Measurements from ENCODE around the gene CGA. TPM values are rescaled to one million over a fixed set of nuclear protein-coding genes. Genes with fewer than 3 reads are reported as not detected.

Gene CGA
- total and polyA plus RNA-seq, 4 donors, result not detected

- WGBS, 2 donors, result 56 to 67% methylated on average over 2 of the region's 2 CpGs
- no peaks in the 10 kb centered on the region for H3K9me3 ChIP-seq (ENCODE audit: control insufficient read depth in 4 of 4, insufficient read depth in 3 of 4, low read length in 3 of 4)
- no peak overlapping the region for H3K27ac ChIP-seq (ENCODE audit: low read depth in 1 of 2, low read length in 1 of 2)
- no peak overlapping the region for H3K4me3 ChIP-seq
- no peak for TF ChIP-seq CTCF (IDR thresholded peaks at IDR 0.05; ENCODE audit: control extremely low read depth, extremely low read depth)
- DNase-seq, result no peak
- ATAC-seq (ENCODE audit: insufficient read depth, low FRiP score), result no peak
- H3K9ac ChIP-seq (ENCODE audit: insufficient read depth in 1 of 2, low read length in 2 of 2), result no peak overlapping the region
- no peaks in the 10 kb centered on the region for H3K36me3 ChIP-seq (ENCODE audit: control insufficient read depth in 4 of 4, insufficient read depth in 4 of 4, low read length in 4 of 4)
- no peaks in the 10 kb centered on the region for H3K4me1 ChIP-seq (ENCODE audit: control insufficient read depth in 5 of 5, insufficient read depth in 5 of 5, low read length in 5 of 5)
- no peaks in the 10 kb centered on the region for H3K27me3 ChIP-seq (ENCODE audit: control insufficient read depth in 3 of 3, insufficient read depth in 3 of 3, low read length in 2 of 3)
Measured at GRCh38 chr6:87093651-87094050, 1.3 kb downstream of the CGA start.

GRCh38 chr6:87093199-87093598 is 1.7 kb downstream of the CGA start:
- DNase-seq (no peak), ATAC-seq (ENCODE audit: insufficient read depth, low FRiP score) (no peak)
- H3K4me1 ChIP-seq (ENCODE audit: control insufficient read depth in 5 of 5, insufficient read depth in 5 of 5, low read length in 5 of 5), result no peaks in the 10 kb centered on the region
- no peak overlapping the region for H3K4me3 ChIP-seq
- H3K27ac ChIP-seq (ENCODE audit: low read depth in 1 of 2, low read length in 1 of 2), result no peak overlapping the region
- H3K9me3 ChIP-seq (ENCODE audit: control insufficient read depth in 4 of 4, insufficient read depth in 3 of 4, low read length in 3 of 4), result no peaks in the 10 kb centered on the region
- no peak for TF ChIP-seq CTCF (IDR thresholded peaks at IDR 0.05; ENCODE audit: control extremely low read depth, extremely low read depth)
- no peaks in the 10 kb centered on the region for H3K27me3 ChIP-seq (ENCODE audit: control insufficient read depth in 3 of 3, insufficient read depth in 3 of 3, low read length in 2 of 3)
- H3K9ac ChIP-seq (ENCODE audit: insufficient read depth in 1 of 2, low read length in 2 of 2), result no peak overlapping the region
- no peaks in the 10 kb centered on the region for H3K36me3 ChIP-seq (ENCODE audit: control insufficient read depth in 4 of 4, insufficient read depth in 4 of 4, low read length in 4 of 4)

- H3K9me3 ChIP-seq (ENCODE audit: control insufficient read depth in 4 of 4, insufficient read depth in 3 of 4, low read length in 3 of 4), result no peaks in the 10 kb centered on the region
- no peaks in the 10 kb centered on the region for H3K27me3 ChIP-seq (ENCODE audit: control insufficient read depth in 3 of 3, insufficient read depth in 3 of 3, low read length in 2 of 3)
- no peak overlapping the region for H3K9ac ChIP-seq (ENCODE audit: insufficient read depth in 1 of 2, low read length in 2 of 2)
- no peaks in the 10 kb centered on the region for H3K4me1 ChIP-seq (ENCODE audit: control insufficient read depth in 5 of 5, insufficient read depth in 5 of 5, low read length in 5 of 5)
- 75 to 77% methylated on average over 3 of the region's 3 CpGs for WGBS, 2 donors
- no peak for TF ChIP-seq CTCF (IDR thresholded peaks at IDR 0.05; ENCODE audit: control extremely low read depth, extremely low read depth)
- H3K4me3 ChIP-seq, result no peak overlapping the region
- H3K36me3 ChIP-seq (ENCODE audit: control insufficient read depth in 4 of 4, insufficient read depth in 4 of 4, low read length in 4 of 4), result no peaks in the 10 kb centered on the region
- ATAC-seq (ENCODE audit: insufficient read depth, low FRiP score) (no peak), DNase-seq (no peak)
- H3K27ac ChIP-seq (ENCODE audit: low read depth in 1 of 2, low read length in 1 of 2), result no peak overlapping the region
Measured at GRCh38 chr6:87092435-87092834, 2.5 kb downstream of the CGA start.

- Histone ChIP-seq H3K4me1 (ENCODE audit: control insufficient read depth in 5 of 5, insufficient read depth in 5 of 5, low read length in 5 of 5) (no peaks in the 10 kb centered on the region), H3K9ac (ENCODE audit: insufficient read depth in 1 of 2, low read length in 2 of 2) (no peak overlapping the region), H3K27ac (ENCODE audit: low read depth in 1 of 2, low read length in 1 of 2) (no peak overlapping the region), H3K9me3 (ENCODE audit: control insufficient read depth in 4 of 4, insufficient read depth in 3 of 4, low read length in 3 of 4) (no peaks in the 10 kb centered on the region), H3K36me3 (ENCODE audit: control insufficient read depth in 4 of 4, insufficient read depth in 4 of 4, low read length in 4 of 4) (no peaks in the 10 kb centered on the region), H3K27me3 (ENCODE audit: control insufficient read depth in 3 of 3, insufficient read depth in 3 of 3, low read length in 2 of 3) (no peaks in the 10 kb centered on the region), H3K4me3 (no peak overlapping the region)
- DNase-seq (no peak), ATAC-seq (ENCODE audit: insufficient read depth, low FRiP score) (no peak)
- TF ChIP-seq CTCF (IDR thresholded peaks at IDR 0.05; ENCODE audit: control extremely low read depth, extremely low read depth), result no peak
- WGBS, 2 donors, result 94 to 96% methylated on average over 2 of the region's 2 CpGs
Measured at GRCh38 chr6:87089135-87089534, 5.8 kb downstream of the CGA start.
